IMR-90 (cell line): ENCODE measurements around the gene NAV2. TPM values are rescaled to one million over a fixed set of nuclear protein-coding genes. Genes with fewer than 3 reads are reported as not detected.

Experiments
- ATAC-seq: fragments of 200-7000 bp; cut with Tn5 transposase; 2 replicates; pipeline ENCODE4 v1.9.1; 2020; ENCODE audit warnings: low read depth, mild to moderate bottlenecking, moderate library complexity
- BruUV-seq: library from RNA; stranded (reverse); fragments of 400-500 nt; replicated peaks from 2 replicates; lab custom pipeline; 2021; lab: Mats Ljungman, UMichigan
- CTCF ChIA-PET: fragments of 300-600 bp; formaldehyde crosslinking; extraction: SDS; loops from one replicate; lab custom pipeline; 2021; ENCODE audit warnings: antibody characterized with exemption; lab: Yijun Ruan, JAX
- POLR2A ChIA-PET: fragments of 300-600 bp; sonication (Branson Sonifier 250); formaldehyde crosslinking; loops from one replicate; lab custom pipeline; 2022; ENCODE audit warnings: antibody characterized with exemption; ENCODE audit not compliant: unreplicated experiment; lab: Charles Lee
- DNase-seq: peaks from one replicate; pipeline ENCODE4 v3.0.0; 2013
- H2AFZ ChIP-seq: replicated peaks from 2 replicates; pipeline ENCODE3; 2013; ENCODE audit warnings: low read length, mild to moderate bottlenecking; ENCODE audit not compliant: poor library complexity
- H2AK5ac ChIP-seq: 2 replicates; pipeline ENCODE4 v1.6.1; 2013; ENCODE audit warnings: low read depth, low read length, inconsistent platforms
- H2AK9ac ChIP-seq: replicated peaks from 2 replicates; pipeline ENCODE3; 2013; ENCODE audit warnings: mild to moderate bottlenecking, low read depth, low read length, moderate library complexity; ENCODE audit not compliant: poor library complexity
- H2BK120ac ChIP-seq: 2 replicates; pipeline ENCODE4 v1.6.1; 2013; ENCODE audit warnings: low read depth, low read length, inconsistent platforms
- H2BK15ac ChIP-seq: 3 replicates; pipeline ENCODE4 v1.6.1; 2013; ENCODE audit warnings: low read depth, low read length, inconsistent platforms
- H2BK20ac ChIP-seq: 2 replicates; pipeline ENCODE4 v1.6.1; 2013; ENCODE audit warnings: low read depth, mild to moderate bottlenecking, inconsistent platforms, low read length, moderate library complexity
- H2BK5ac ChIP-seq: 2 replicates; pipeline ENCODE4 v1.6.1; 2013; ENCODE audit warnings: mild to moderate bottlenecking, low read depth, low read length, inconsistent platforms; ENCODE audit not compliant: poor library complexity, severe bottlenecking
- H3K14ac ChIP-seq: replicated peaks from 2 replicates; pipeline ENCODE4 v1.6.1; 2013; ENCODE audit warnings: low read depth, low read length, inconsistent platforms
- H3K18ac ChIP-seq: 2 replicates; pipeline ENCODE4 v1.6.1; 2013; ENCODE audit warnings: low read depth, low read length, control low read depth
- H3K23ac ChIP-seq: 2 replicates; pipeline ENCODE4 v1.6.1; 2013; ENCODE audit warnings: low read depth, low read length, inconsistent platforms
- H3K27ac ChIP-seq: 2 replicates; pipeline ENCODE4 v1.5.1; 2013; ENCODE audit warnings: mild to moderate bottlenecking, control low read depth, low read length; ENCODE audit not compliant: insufficient read depth
- H3K27me3 ChIP-seq: 2 replicates; pipeline ENCODE4 v1.6.1; 2013; ENCODE audit warnings: low read length; ENCODE audit not compliant: control insufficient read depth, insufficient read depth
- H3K36me3 ChIP-seq: 2 replicates; pipeline ENCODE4 v1.6.1; 2013; ENCODE audit warnings: low read length, mixed read lengths; ENCODE audit not compliant: control insufficient read depth, insufficient read depth
- H3K4ac ChIP-seq: 2 replicates; pipeline ENCODE4 v1.6.1; 2013; ENCODE audit warnings: low read depth, low read length, inconsistent platforms
- H3K4me1 ChIP-seq: 2 replicates; pipeline ENCODE4 v1.6.1; 2013; ENCODE audit warnings: low read length, mixed read lengths; ENCODE audit not compliant: control insufficient read depth, insufficient read depth
- H3K4me2 ChIP-seq: 2 replicates; pipeline ENCODE4 v1.6.1; 2013; ENCODE audit warnings: low read depth, mild to moderate bottlenecking, control low read depth, low read length, moderate library complexity
- H3K4me3 ChIP-seq: 2 replicates; pipeline ENCODE4 v1.5.1; 2013; ENCODE audit warnings: low read depth, mild to moderate bottlenecking, control low read depth, low read length, moderate library complexity; ENCODE audit not compliant: insufficient read depth
- H3K56ac ChIP-seq: 2 replicates; pipeline ENCODE4 v1.6.1; 2013; ENCODE audit warnings: low read length, inconsistent platforms; ENCODE audit not compliant: insufficient read depth; ENCODE audit errors: extremely low read depth
- H3K79me1 ChIP-seq, 2 experiments: 2 replicates each; pipeline ENCODE4 v1.6.1; 2013; ENCODE audit warnings: low read length in 2 of 2, inconsistent platforms in 1 of 2, low read depth in 1 of 2
- H3K9ac ChIP-seq: 2 replicates; pipeline ENCODE4 v1.6.1; 2013; ENCODE audit warnings: low read depth, low read length, control low read depth
- H3K9me1 ChIP-seq: 2 replicates; pipeline ENCODE4 v1.6.1; 2013; ENCODE audit warnings: low read length, inconsistent platforms; ENCODE audit not compliant: insufficient read depth
- H3K9me3 ChIP-seq: 2 replicates; pipeline ENCODE4 v1.6.1; 2013; ENCODE audit warnings: low read length; ENCODE audit not compliant: control insufficient read depth, insufficient read depth
- H4K20me1 ChIP-seq: 2 replicates; pipeline ENCODE4 v1.6.1; 2013; ENCODE audit warnings: low read length, inconsistent platforms; ENCODE audit not compliant: insufficient read depth
- H4K5ac ChIP-seq: 2 replicates; pipeline ENCODE4 v1.6.1; 2013; ENCODE audit warnings: mild to moderate bottlenecking, low read depth, low read length, control low read depth
- H4K8ac ChIP-seq, 2 experiments: 2 replicates each; pipeline ENCODE4 v1.6.1; 2013; ENCODE audit warnings: low read depth in 2 of 2, low read length in 2 of 2, control low read depth in 1 of 2, inconsistent platforms in 1 of 2
- H4K91ac ChIP-seq: 2 replicates; pipeline ENCODE4 v1.6.1; 2013; ENCODE audit warnings: low read depth, low read length, inconsistent platforms; ENCODE audit not compliant: insufficient read depth
- CEBPB ChIP-seq: IDR thresholded peaks from 2 replicates; pipeline ENCODE4 v1.6.1; 2012; ENCODE audit warnings: low read depth, low read length, improper control_type of control experiment
- MAFK ChIP-seq: IDR thresholded peaks from 2 replicates; pipeline ENCODE4 v1.6.1; 2012; ENCODE audit warnings: low read depth, low read length, improper control_type of control experiment
- MAZ ChIP-seq: IDR thresholded peaks from 2 replicates; pipeline ENCODE4 v1.6.1; 2012; ENCODE audit warnings: low read depth, mild to moderate bottlenecking, low read length, improper control_type of control experiment, moderate library complexity, borderline replicate concordance
- RAD21 ChIP-seq: IDR thresholded peaks from 2 replicates; pipeline ENCODE4 v1.6.1; 2012; ENCODE audit warnings: low read length, improper control_type of control experiment
- RFX5 ChIP-seq: IDR thresholded peaks from 2 replicates; pipeline ENCODE4 v1.8.0; 2012; ENCODE audit warnings: low read depth, mild to moderate bottlenecking, low read length, moderate library complexity
- WGBS, 2 experiments: methylation state at CpG; one replicate each; pipeline versions ENCODE4 v1.1.5 to v1.1.7; 2013; ENCODE audit warnings: missing lambda C conversion rate in 2 of 2; ENCODE audit not compliant: insufficient read length in 1 of 2; ENCODE audit errors: extremely low coverage in 2 of 2; 5-methylcytosine and 5-hydroxymethylcytosine counted together
- dilution Hi-C: fragments of 300-500 bp; cut with HindIII; formaldehyde crosslinking; loops from one replicate; pipeline ENCODE4 v1.14.3; 2018; ENCODE audit warnings: low sequenced_read_pairs; ENCODE audit not compliant: unreplicated experiment
- in situ Hi-C: fragments of 300-500 bp; cut with MboI; formaldehyde crosslinking; loops from 3 replicates; pipeline ENCODE4 v1.14.3; 2019; ENCODE audit warnings: low sequenced_read_pairs, inconsistent platforms, mixed read lengths
- intact Hi-C: fragments of 100-400 bp; cut with micrococcal nuclease; formaldehyde crosslinking; loops from 2 replicates; pipeline ENCODE4 v1.10.0; 2022
- polyA plus RNA-seq, 3 experiments: library from polyadenylated mRNA; depleted of rRNA; stranded (reverse); fragments of >200 nt; gene quantifications; 2 replicates each; pipeline ENCODE4 v1.2.3, GENCODE V29; 2012; ENCODE audit warnings: low replicate concordance in 1 of 3
- total RNA-seq: library from RNA; depleted of rRNA; stranded (reverse); fragments of >200 nt; gene quantifications from 2 replicates; pipeline ENCODE4 v1.2.3, GENCODE V29; 2012

The NAV2 gene
- total and polyA plus RNA-seq, 2 of the 4 experiments (the other 2 are of a cell fraction) = 4.5 to 12.6 TPM

DNA sequence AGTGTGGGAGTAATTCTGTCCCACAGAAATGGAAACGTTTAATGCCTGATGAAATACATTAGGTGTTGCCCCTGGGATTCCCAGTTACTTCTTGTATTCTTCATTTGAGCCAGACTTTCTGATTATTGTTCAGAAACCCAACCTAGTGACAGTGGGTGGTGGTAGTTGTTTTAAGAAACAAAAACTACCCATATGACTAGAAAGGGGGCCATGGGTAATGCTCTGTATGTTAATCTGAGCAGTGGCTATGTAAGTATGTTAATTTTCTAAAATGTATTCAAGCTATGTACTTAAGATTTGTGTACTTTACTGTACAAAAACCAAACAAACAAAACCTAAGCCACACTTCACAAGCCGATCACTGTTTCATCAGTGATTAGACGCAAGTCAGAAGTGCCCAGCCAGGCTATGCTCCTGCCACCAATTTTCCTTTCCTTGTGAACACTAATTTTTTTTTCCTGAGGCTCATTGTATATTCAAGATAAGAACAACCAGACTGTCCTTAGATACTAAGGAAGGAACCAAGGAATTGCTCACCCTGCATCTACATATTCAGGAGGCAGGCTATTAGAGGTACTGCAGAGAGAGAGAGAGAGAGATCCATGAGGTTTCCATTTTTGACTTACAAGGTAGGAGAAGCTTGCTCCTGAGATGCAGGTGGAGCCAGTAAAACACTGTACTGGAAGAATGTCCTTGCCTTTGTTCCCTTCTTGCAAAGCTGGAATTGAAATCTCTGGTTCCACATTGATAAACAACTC is 324.9 kb downstream of the NAV2 start:
- no CpG with 5 or more reads among the region's 3 CpGs for WGBS, 2 experiments
- TF ChIP-seq MAFK = no peak
- no peak for TF ChIP-seq RAD21
- no peak for TF ChIP-seq RFX5
- no peak for TF ChIP-seq CEBPB
- TF ChIP-seq MAZ = no peak

More for the DNA sequence above, 324.9 kb downstream of the NAV2 start:
- Histone ChIP-seq H3K9ac (no peak overlapping the region), H3K4ac (no peak overlapping the region), H2BK120ac (no peak overlapping the region), H3K27ac (no peak overlapping the region), H3K27me3 (no peaks in the 10 kb centered on the region), H3K9me3 (no peaks in the 10 kb centered on the region), H4K20me1 (peaks cover 15% of the 10 kb centered on the region; the same call in 1 of the 2 replicates), H2AK9ac (no peak overlapping the region), H3K4me3 (no peak overlapping the region), H4K8ac (no peak overlapping the region), H3K4me1 (peaks cover 19% of the 10 kb centered on the region), H2AFZ (no peak overlapping the region), H3K23ac (no peak overlapping the region), H2BK5ac (no peak overlapping the region), H3K18ac (no peak overlapping the region), H4K5ac (no peak overlapping the region), H2BK20ac (no peak overlapping the region), H3K79me1 (peaks cover 19 to 36% of the 10 kb centered on the region in 2 experiments), H3K56ac (no peak overlapping the region), H3K14ac (no peak overlapping the region), H2BK15ac (no peak overlapping the region), H2AK5ac (no peak overlapping the region), H3K36me3 (peaks cover 5% of the 10 kb centered on the region), H4K91ac (no peak overlapping the region), H3K9me1 (peaks cover 26% of the 10 kb centered on the region), H3K4me2 (no peak overlapping the region)
- in situ Hi-C loops (no loop called here), intact Hi-C loops (no loop called here), dilution Hi-C loops (no loop called here)
- DNase-seq (no peak), ATAC-seq (no peak)
- no TSS peak for BruUV-seq
- CTCF ChIA-PET = interaction anchor here (0.9 kb wide), 1 partner anchor 34 kb away, joined by 3 read pairs; no protein-coding TSS in a partner anchor
- POLR2A ChIA-PET = no interaction called here
